Spleen (tissue), 11 donors: ENCODE results near the gene VSIG2. TPM values are rescaled to one million over a fixed set of nuclear protein-coding genes. Genes with fewer than 3 reads are reported as not detected.
A peak's percentile ranks its signal among the peaks of the same experiment; 100 is the strongest.

ENCODE experiments used
- DNase-seq: peaks from one replicate; pipeline ENCODE4 v3.0.0-alpha.2; 2020
- H3K27ac ChIP-seq, 8 donors: fragments of 200-600 bp; sonication (generic) in 7 of 8; 1 replicate in 4 of 8; 2 replicates in 4 of 8; pipeline versions ENCODE4 v1.5.0 to v1.8.0; 2016 to 2021; ENCODE audit warnings: inconsistent platforms in 4 of 8, mild to moderate bottlenecking in 4 of 8, moderate library complexity in 1 of 8
- H3K27me3 ChIP-seq, 7 donors: fragments of 200-600 bp; sonication (generic) in 6 of 7; replicated peaks in 1 of 7; 1 replicate in 4 of 7; 2 replicates in 3 of 7; pipeline versions ENCODE4 v1.5.0 to v1.8.0; 2016 to 2021; ENCODE audit warnings: inconsistent platforms in 3 of 7, mild to moderate bottlenecking in 1 of 7
- H3K36me3 ChIP-seq, 6 donors: fragments of 200-600 bp; sonication (generic) in 5 of 6; 1 replicate in 4 of 6; 2 replicates in 2 of 6; pipeline versions ENCODE4 v1.5.0 to v1.8.0; 2016 to 2021; ENCODE audit warnings: inconsistent platforms in 2 of 6
- H3K4me1 ChIP-seq, 6 donors: fragments of 200-600 bp; sonication (generic) in 5 of 6; 1 replicate in 3 of 6; 2 replicates in 3 of 6; pipeline versions ENCODE4 v1.5.0 to v1.8.0; 2016 to 2021; ENCODE audit warnings: inconsistent platforms in 3 of 6
- H3K4me3 ChIP-seq, 8 donors: fragments of 200-600 bp; sonication (generic) in 7 of 8; 1 replicate in 4 of 8; 2 replicates in 4 of 8; pipeline versions ENCODE4 v1.5.0 to v1.8.0; 2016 to 2021; ENCODE audit warnings: inconsistent platforms in 4 of 8, mild to moderate bottlenecking in 4 of 8, moderate library complexity in 2 of 8
- H3K9me3 ChIP-seq, 8 donors: fragments of 200-600 bp; sonication (generic) in 7 of 8; 1 replicate in 4 of 8; 2 replicates in 4 of 8; pipeline versions ENCODE4 v1.5.0 to v1.8.0; 2016 to 2021; ENCODE audit warnings: inconsistent platforms in 4 of 8
- POLR2A ChIP-seq, 3 donors: fragments of 450-650 bp; IDR thresholded peaks; one replicate each; pipeline ENCODE4 v1.5.1; 2017; ENCODE audit warnings: antibody characterized with exemption in 3 of 3, mild to moderate bottlenecking in 1 of 3
- POLR2AphosphoS5 ChIP-seq, 3 donors: sonication (generic); formaldehyde crosslinking; IDR thresholded peaks; one replicate each; pipeline ENCODE4 v1.5.1; 2017; ENCODE audit warnings: antibody characterized with exemption in 3 of 3
- WGBS, 5 donors: extraction: QIAGEN DNeasy Blood & Tissue Kit in 3 of 5; methylation state at CpG; one replicate each; pipeline versions ENCODE4 v1.1.5 to v1.1.7; 2013 to 2018; 5-methylcytosine and 5-hydroxymethylcytosine counted together
- intact Hi-C: fragments of 100-400 bp; cut with DNase I; formaldehyde crosslinking; loops from one replicate; pipeline ENCODE4 v1.15.0; 2023; ENCODE audit warnings: low total_unique reads
- polyA plus RNA-seq, 3 donors: library from polyadenylated mRNA; stranded (reverse); fragments of 200-250 nt; gene quantifications; one replicate each; pipeline ENCODE4 v1.2.1, GENCODE V29; 2013
- total RNA-seq, 7 donors: library from RNA; depleted of rRNA in 3 of 7; stranded (reverse); fragments of >200 nt in 3 of 7; fragmentation: NEBNext Ultra II Directional in 4 of 7; extraction: Animal tissue kit (Norgen Biotek cat#: 25700) in 4 of 7; gene quantifications; one replicate each; pipeline versions ENCODE4 v1.1.0 to v1.2.1, GENCODE V29; 2016 to 2021
- TF ChIP-seq, protein P1 (sequence below), 11 experiments: fragments of 200-600 bp in 7 of 11; fragments of 450-650 bp in 4 of 11; sonication (generic) in 4 of 11; IDR thresholded peaks in 8 of 11; conservative IDR thresholded peaks in 3 of 11; 1 replicate in 7 of 11; 2 replicates in 4 of 11; pipeline versions ENCODE4 v1.4.0 to v1.8.0; 2016 to 2021; ENCODE audit warnings: antibody characterized with exemption in 11 of 11, inconsistent platforms in 4 of 11, mild to moderate bottlenecking in 1 of 11
- donor health status: healthy with polysubstance abuse.
- donor health status: DM: no; HTN: no; CAD: no; lungs with moderate emphysema.
- donor health status: DM: no; HTN: no; CAD: no.
- donor health status: Bipolar disorder and iron deficiency.
- donor health status: healthy.
- donor health status: DM: no; HTN: no; CAD: no.
- donor health status: DM: yes; HTN: yes; CAD: no.

The VSIG2 gene
- total and polyA plus RNA-seq, 10 donors: 0.43 to 2.1 (median 1.2) TPM; not detected in 3

DNA sequence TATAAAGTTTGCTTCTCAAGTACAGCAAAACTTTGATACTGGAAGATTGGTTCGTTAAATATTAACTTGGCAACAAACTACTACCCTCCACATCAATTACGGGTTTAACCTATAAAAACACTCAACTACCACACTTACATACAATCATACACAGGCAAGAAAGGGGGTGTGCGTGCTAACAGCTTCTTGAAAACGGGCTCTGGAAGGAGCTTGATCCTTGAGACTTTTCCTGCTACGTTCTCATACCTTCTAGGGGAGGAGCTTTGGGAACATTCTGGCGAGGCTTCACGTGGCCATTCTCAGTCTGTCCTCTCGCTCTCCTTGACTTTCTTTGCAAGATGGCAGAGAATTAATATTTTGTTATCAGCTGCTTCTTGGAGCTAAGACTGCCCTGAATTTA, 16.9 kb upstream of the VSIG2 start:
- intact Hi-C loops: no loop called here
- Histone ChIP-seq H3K36me3 (peaks cover 0 to 75% (median 29%) of the 10 kb centered on the region in 6 donors), H3K27ac (no peak overlapping the region), H3K4me3 (no peak overlapping the region), H3K4me1 (peaks cover 0 to under 1% (median 0%) of the 10 kb centered on the region in 6 donors), H3K27me3 (no peaks in the 10 kb centered on the region), H3K9me3 (no peaks in the 10 kb centered on the region)
- 86 to 93% (median 92%) methylated on average over 8 of the region's 8 CpGs for WGBS, 5 donors
- no peak for DNase-seq
- TF ChIP-seq POLR2AphosphoS5 (IDR thresholded peaks at IDR 0.05) (no peak), POLR2A (IDR thresholded peaks at IDR 0.05) (no peak)
- TF ChIP-seq, protein P1, sequence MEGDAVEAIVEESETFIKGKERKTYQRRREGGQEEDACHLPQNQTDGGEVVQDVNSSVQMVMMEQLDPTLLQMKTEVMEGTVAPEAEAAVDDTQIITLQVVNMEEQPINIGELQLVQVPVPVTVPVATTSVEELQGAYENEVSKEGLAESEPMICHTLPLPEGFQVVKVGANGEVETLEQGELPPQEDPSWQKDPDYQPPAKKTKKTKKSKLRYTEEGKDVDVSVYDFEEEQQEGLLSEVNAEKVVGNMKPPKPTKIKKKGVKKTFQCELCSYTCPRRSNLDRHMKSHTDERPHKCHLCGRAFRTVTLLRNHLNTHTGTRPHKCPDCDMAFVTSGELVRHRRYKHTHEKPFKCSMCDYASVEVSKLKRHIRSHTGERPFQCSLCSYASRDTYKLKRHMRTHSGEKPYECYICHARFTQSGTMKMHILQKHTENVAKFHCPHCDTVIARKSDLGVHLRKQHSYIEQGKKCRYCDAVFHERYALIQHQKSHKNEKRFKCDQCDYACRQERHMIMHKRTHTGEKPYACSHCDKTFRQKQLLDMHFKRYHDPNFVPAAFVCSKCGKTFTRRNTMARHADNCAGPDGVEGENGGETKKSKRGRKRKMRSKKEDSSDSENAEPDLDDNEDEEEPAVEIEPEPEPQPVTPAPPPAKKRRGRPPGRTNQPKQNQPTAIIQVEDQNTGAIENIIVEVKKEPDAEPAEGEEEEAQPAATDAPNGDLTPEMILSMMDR (IDR thresholded peaks at IDR 0.05 in 8 of 11, conservative IDR thresholded peaks at IDR 0.05 in 3 of 11): no peak

DNA sequence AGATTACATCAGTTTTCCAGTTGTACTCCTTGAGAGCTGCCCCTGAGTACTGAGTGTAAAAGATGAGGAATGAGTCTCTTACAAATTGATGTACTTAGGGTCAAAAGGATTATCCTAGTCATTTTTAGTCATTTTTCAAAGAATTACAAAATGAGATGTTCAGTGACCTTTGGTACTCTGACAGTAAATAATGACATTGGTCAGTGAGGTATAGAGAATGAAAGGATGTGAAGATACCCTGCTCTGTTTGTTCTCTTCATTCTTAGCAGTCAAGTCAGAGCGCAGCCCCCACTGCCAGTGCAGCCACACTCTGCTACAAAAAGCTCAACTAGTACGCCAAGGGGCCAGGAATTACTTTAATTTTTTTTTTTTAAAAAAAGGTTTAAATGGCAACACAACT, 14.1 kb upstream of the VSIG2 start:
- peaks cover 0 to 52% (median 17%) of the 10 kb centered on the region in 6 donors for H3K36me3 ChIP-seq
- TF ChIP-seq POLR2AphosphoS5 (IDR thresholded peaks at IDR 0.05): no peak
- TF ChIP-seq, protein P1 (IDR thresholded peaks at IDR 0.05 in 8 of 11, conservative IDR thresholded peaks at IDR 0.05 in 3 of 11): no peak
- TF ChIP-seq POLR2A (IDR thresholded peaks at IDR 0.05): no peak
- H3K9me3 ChIP-seq: no peaks in the 10 kb centered on the region
- H3K27ac ChIP-seq: no peak overlapping the region
- 92 to 99% (median 97%) methylated on average over 2 of the region's 2 CpGs for WGBS, 5 donors
- peaks cover 0 to 20% (median 16%) of the 10 kb centered on the region in 7 donors for H3K27me3 ChIP-seq
- peaks cover 5 to 29% (median 24%) of the 10 kb centered on the region in 6 donors for H3K4me1 ChIP-seq
- no peak overlapping the region for H3K4me3 ChIP-seq
- intact Hi-C loops: no loop called here
- DNase-seq: no peak

DNA sequence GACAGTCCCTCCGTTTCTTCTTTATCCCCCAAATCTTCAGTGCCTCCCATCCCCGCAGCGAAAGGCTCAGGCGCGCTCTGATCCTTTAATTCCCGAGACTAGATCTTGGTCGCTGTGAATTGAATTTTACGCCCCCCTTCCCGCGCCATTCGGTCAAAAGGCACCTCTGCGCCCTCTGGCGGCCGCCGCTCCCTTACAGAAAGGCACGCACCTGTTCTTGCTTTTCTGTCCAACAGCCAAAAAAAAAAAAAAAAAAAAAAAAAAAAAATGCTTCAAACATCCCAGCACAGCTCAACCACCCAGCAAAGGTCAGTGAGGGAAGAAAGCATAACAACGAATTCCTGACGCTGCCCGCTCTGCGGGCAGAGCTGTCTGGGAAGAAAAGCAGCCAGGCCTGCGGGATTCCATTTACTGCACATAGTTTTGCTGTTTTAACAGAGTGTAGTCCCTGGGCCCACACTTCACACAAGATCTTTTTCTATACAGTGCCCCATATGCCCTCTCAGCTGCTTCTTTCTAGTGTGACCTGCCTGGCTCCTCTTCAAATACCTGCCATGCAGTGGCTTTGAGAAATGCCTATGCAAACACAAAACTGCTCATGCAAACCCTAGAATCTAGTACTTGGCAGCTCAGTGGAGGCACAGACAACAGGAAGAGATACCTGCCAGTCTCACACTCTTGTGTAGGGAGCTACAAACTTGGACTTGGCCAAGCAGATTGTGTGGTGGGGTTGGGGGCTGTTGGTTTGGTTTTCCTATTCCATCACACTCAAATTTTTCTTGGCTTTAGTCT, 11.3 kb upstream of the VSIG2 start:
- H3K27ac ChIP-seq: peak overlapping the region in 5 of 8 donors; percentile 69 to 83 (median 81)
- H3K4me1 ChIP-seq: peaks cover 29 to 57% (median 52%) of the 10 kb centered on the region in 6 donors
- peaks cover 0 to 27% (median 10%) of the 10 kb centered on the region in 6 donors for H3K36me3 ChIP-seq
- peaks cover 0 to 48% (median 34%) of the 10 kb centered on the region in 7 donors for H3K27me3 ChIP-seq
- TF ChIP-seq, protein P1 (IDR thresholded peaks at IDR 0.05 in 8 of 11, conservative IDR thresholded peaks at IDR 0.05 in 3 of 11): peak; percentile 55 to 90 (median 81)
- TF ChIP-seq POLR2AphosphoS5 (IDR thresholded peaks at IDR 0.05) (peak in 2 of 3 donors; percentile 5 to 49), POLR2A (IDR thresholded peaks at IDR 0.05) (no peak)
- peak overlapping the region; percentile 48 to 81 (median 62) for H3K4me3 ChIP-seq
- 8 to 9% (median 8%) methylated on average over 21 of the region's 21 CpGs for WGBS, 5 donors
- intact Hi-C loops: loop anchor here (5.0 kb wide), 1 partner anchor 91 kb away; the partner anchor contains the start of genes SIAE and SPA17
- DNase-seq: peak; percentile 94
- H3K9me3 ChIP-seq: no peaks in the 10 kb centered on the region

DNA sequence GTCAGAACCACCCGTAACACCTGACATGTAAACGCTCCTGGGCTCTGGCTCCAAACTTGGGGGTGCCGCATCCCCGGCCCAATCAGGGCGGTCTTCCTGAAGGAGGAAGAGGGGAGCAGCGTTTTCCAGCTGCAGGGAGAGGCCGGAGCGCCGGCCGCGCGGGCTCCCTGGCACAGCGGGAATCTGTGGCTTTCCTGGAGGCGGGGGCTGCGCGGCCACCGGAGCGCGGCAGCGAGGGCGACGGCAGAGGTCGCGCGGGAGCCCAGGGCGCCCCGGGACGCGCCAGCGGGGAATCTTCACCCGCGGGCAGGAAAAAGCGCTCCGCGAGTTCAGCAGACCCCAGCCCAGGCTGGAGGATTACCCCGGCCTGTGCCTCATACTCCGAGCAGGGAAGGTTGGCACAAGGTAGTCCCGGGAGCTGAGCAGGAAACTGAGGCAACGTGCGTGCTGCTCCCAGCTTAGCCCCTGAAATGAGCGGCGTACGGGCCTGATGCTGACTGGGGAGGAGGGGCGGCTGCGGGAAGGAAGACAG, 10.6 kb upstream of the VSIG2 start:
- Histone ChIP-seq H3K4me3 (peak overlapping the region; percentile 48 to 81 (median 62)), H3K9me3 (no peaks in the 10 kb centered on the region), H3K27ac (peak overlapping the region in 6 of 8 donors; percentile 26 to 83 (median 76)), H3K27me3 (peaks cover 0 to 54% (median 34%) of the 10 kb centered on the region in 7 donors), H3K4me1 (peaks cover 32 to 63% (median 58%) of the 10 kb centered on the region in 6 donors), H3K36me3 (peaks cover 0 to 23% (median 9%) of the 10 kb centered on the region in 6 donors)
- no peak for TF ChIP-seq POLR2A (IDR thresholded peaks at IDR 0.05)
- peak in 1 of 3 donors; percentile 28 for TF ChIP-seq POLR2AphosphoS5 (IDR thresholded peaks at IDR 0.05)
- 0 to 1% (median 0%) methylated on average over 13 to 45 of the region's 45 CpGs for WGBS, 5 donors
- peak; percentile 84 for DNase-seq
- intact Hi-C loops: loop anchor here (5.0 kb wide), 1 partner anchor 90 kb away; the partner anchor contains the start of genes SIAE and SPA17
